CD4-positive, alpha-beta memory T cell (primary cell): ENCODE data around the gene TOE1. TPM values are rescaled to one million over a fixed set of nuclear protein-coding genes. Genes with fewer than 3 reads are reported as not detected.

Experiments used
- CTCF ChIA-PET: fragments of 350-600 bp; sonication (Branson Sonifier 250); formaldehyde crosslinking; loops from one replicate; lab custom pipeline; 2021; ENCODE audit warnings: inconsistent platforms; ENCODE audit not compliant: partially characterized antibody; lab: Charles Lee
- POLR2A ChIA-PET: fragments of 350-600 bp; sonication (Branson Sonifier 250); formaldehyde crosslinking; loops from one replicate; lab custom pipeline; 2021; ENCODE audit not compliant: partially characterized antibody; lab: Charles Lee
- DNase-seq, 5 donors: peaks; one replicate each; pipeline versions ENCODE4 v3.0.0 to v3.0.0-alpha.2; 2020 to 2022; ENCODE audit warnings: mixed read lengths in 1 of 5
- H3K27ac ChIP-seq: one replicate; pipeline ENCODE4 v1.7.0; 2013; ENCODE audit warnings: low read depth, low read length
- H3K27me3 ChIP-seq: 2 replicates; pipeline ENCODE4 v1.7.0; 2013; ENCODE audit warnings: mild to moderate bottlenecking, low read length, moderate library complexity; ENCODE audit not compliant: insufficient read depth
- H3K36me3 ChIP-seq: 2 replicates; pipeline ENCODE4 v1.7.0; 2013; ENCODE audit warnings: mild to moderate bottlenecking, low read length, moderate library complexity; ENCODE audit not compliant: insufficient read depth
- H3K4me1 ChIP-seq: 2 replicates; pipeline ENCODE4 v1.7.0; 2013; ENCODE audit warnings: mild to moderate bottlenecking, low read length, moderate library complexity; ENCODE audit not compliant: insufficient read depth
- H3K4me3 ChIP-seq, 2 donors: one replicate each; pipeline ENCODE4 v1.7.0; 2013; ENCODE audit warnings: low read length in 2 of 2, mild to moderate bottlenecking in 1 of 2
- H3K9me3 ChIP-seq, 2 donors: one replicate each; pipeline ENCODE4 v1.7.0; 2013; ENCODE audit warnings: low read length in 2 of 2, control low read depth in 1 of 2; ENCODE audit not compliant: control insufficient read depth in 1 of 2
- H3K27ac Mint-ChIP-seq, 7 donors: one replicate each; pipeline ENCODE4 v1.8.0; 2020 to 2021; ENCODE audit warnings: mixed read lengths in 7 of 7, mild to moderate bottlenecking in 6 of 7, inconsistent platforms in 3 of 7, moderate library complexity in 3 of 7
- H3K27me3 Mint-ChIP-seq, 2 donors: one replicate each; pipeline ENCODE4 v1.8.0; 2020 to 2021; ENCODE audit warnings: mixed read lengths in 2 of 2
- H3K36me3 Mint-ChIP-seq, 2 donors: one replicate each; pipeline ENCODE4 v1.8.0; 2020 to 2021; ENCODE audit warnings: mixed read lengths in 2 of 2, inconsistent platforms in 1 of 2, mild to moderate bottlenecking in 1 of 2
- H3K4me1 Mint-ChIP-seq, 4 donors: one replicate each; pipeline ENCODE4 v1.8.0; 2020 to 2021; ENCODE audit warnings: mixed read lengths in 4 of 4, mild to moderate bottlenecking in 1 of 4
- H3K4me3 Mint-ChIP-seq, 8 donors: one replicate each; pipeline ENCODE4 v1.8.0; 2020 to 2021; ENCODE audit warnings: mixed read lengths in 8 of 8, mild to moderate bottlenecking in 7 of 8, moderate library complexity in 6 of 8, inconsistent platforms in 3 of 8
- H3K9me3 Mint-ChIP-seq, 8 donors: one replicate each; pipeline ENCODE4 v1.8.0; 2020 to 2021; ENCODE audit warnings: mixed read lengths in 8 of 8, mild to moderate bottlenecking in 5 of 8, inconsistent platforms in 3 of 8, moderate library complexity in 1 of 8
- intact Hi-C: fragments of 100-400 bp; cut with micrococcal nuclease; formaldehyde crosslinking; loops from one replicate; pipeline ENCODE4 v1.15.1; 2023
- polyA plus RNA-seq, 2 donors: library from polyadenylated mRNA; unstranded; fragments of 300-500 nt; fragmentation: Illumina TruSeq; gene quantifications; one replicate each; pipeline ENCODE4 v1.2.3, GENCODE V29; 2021
- total RNA-seq, 2 experiments: library from RNA; stranded (reverse); gene quantifications; one replicate each; pipeline ENCODE4 v1.2.3, GENCODE V29; 2021

Gene TOE1
- total and polyA plus RNA-seq, 4 experiments from 2014 or later, result 6.1 to 18.9 (median 15.8) TPM

- H3K27me3 Mint-ChIP-seq, result no peaks in the 10 kb centered on the region
- POLR2A ChIA-PET, result no interaction called here
- peaks cover 29% of the 10 kb centered on the region for H3K4me1 ChIP-seq
- no peak overlapping the region for H3K27ac ChIP-seq
- peaks cover 26 to 56% of the 10 kb centered on the region in 2 donors for H3K36me3 Mint-ChIP-seq
- no peak for DNase-seq
- CTCF ChIA-PET, result interaction anchor here (1.1 to 1.5 kb wide), 2 partner anchors 147 to 148 kb away, joined by 3 to 4 read pairs; no protein-coding TSS in a partner anchor
- H3K36me3 ChIP-seq, result peaks cover 37% of the 10 kb centered on the region
- H3K4me3 ChIP-seq, result no peak overlapping the region
- no peaks in the 10 kb centered on the region for H3K9me3 Mint-ChIP-seq
- intact Hi-C loops, result no loop called here
- no peaks in the 10 kb centered on the region for H3K9me3 ChIP-seq
- H3K27ac Mint-ChIP-seq, result peak overlapping the region in 4 of 7 donors; percentile 18 to 53 (median 43)
- peaks cover 17 to 39% (median 23%) of the 10 kb centered on the region in 4 donors for H3K4me1 Mint-ChIP-seq
- no peaks in the 10 kb centered on the region for H3K27me3 ChIP-seq
- H3K4me3 Mint-ChIP-seq, result no peak overlapping the region
Observed at GRCh38 chr1:45345014-45345413, 5.0 kb downstream of the TOE1 start.

GRCh38 chr1:45346473-45346872, 6.5 kb downstream of the TOE1 start:
- no peaks in the 10 kb centered on the region for H3K9me3 Mint-ChIP-seq
- intact Hi-C loops, result no loop called here
- CTCF ChIA-PET, result interaction anchor here (0.6 to 1.3 kb wide), 4 partner anchors 47 to 861 kb away, joined by 3 to 4 read pairs (median 3); no protein-coding TSS in a partner anchor
- Histone ChIP-seq H3K9me3 (no peaks in the 10 kb centered on the region), H3K4me1 (peaks cover 17% of the 10 kb centered on the region), H3K4me3 (no peak overlapping the region), H3K27ac (no peak overlapping the region), H3K27me3 (no peaks in the 10 kb centered on the region), H3K36me3 (peaks cover 37% of the 10 kb centered on the region)
- POLR2A ChIA-PET, result interaction anchor here (1.3 kb wide), 1 partner anchor 175 kb away, joined by 4 read pairs; the partner anchor contains the start of gene PRDX1
- no peak for DNase-seq
- H3K36me3 Mint-ChIP-seq, result peaks cover 26 to 51% of the 10 kb centered on the region in 2 donors
- H3K4me1 Mint-ChIP-seq, result peaks cover 6 to 25% (median 13%) of the 10 kb centered on the region in 4 donors
- no peaks in the 10 kb centered on the region for H3K27me3 Mint-ChIP-seq
- H3K27ac Mint-ChIP-seq, result peak overlapping the region in 5 of 7 donors; percentile 36 to 83 (median 65)
- H3K4me3 Mint-ChIP-seq, result no peak overlapping the region

GRCh38 chr1:45348020-45348419, 8.1 kb downstream of the TOE1 start:
- intact Hi-C loops, result no loop called here
- Histone ChIP-seq H3K36me3 (peaks cover 22% of the 10 kb centered on the region), H3K4me1 (peaks cover 2% of the 10 kb centered on the region), H3K27me3 (no peaks in the 10 kb centered on the region), H3K27ac (no peak overlapping the region), H3K4me3 (no peak overlapping the region), H3K9me3 (no peaks in the 10 kb centered on the region)
- CTCF ChIA-PET, result interaction anchor here (0.9 to 2.6 kb wide), 6 partner anchors 7 to 221 kb away, joined by 3 to 6 read pairs (median 4); partner anchors contain the start of genes MUTYH and TOE1
- no peak overlapping the region for H3K4me3 Mint-ChIP-seq
- peaks cover 13 to 36% of the 10 kb centered on the region in 2 donors for H3K36me3 Mint-ChIP-seq
- no peak for DNase-seq
- H3K4me1 Mint-ChIP-seq, result peaks cover 0 to 10% (median 2%) of the 10 kb centered on the region in 4 donors
- H3K27ac Mint-ChIP-seq, result peak overlapping the region in 1 of 7 donors; percentile 72
- POLR2A ChIA-PET, result interaction anchor here (2.2 kb wide), 1 partner anchor 8 kb away, joined by 14 read pairs; the partner anchor contains the start of genes MUTYH and TOE1
- H3K9me3 Mint-ChIP-seq, result no peaks in the 10 kb centered on the region
- no peaks in the 10 kb centered on the region for H3K27me3 Mint-ChIP-seq

GRCh38 chr1:45348609-45348965, 8.6 kb downstream of the TOE1 start:
- H3K4me3 ChIP-seq, result no peak overlapping the region
- H3K27ac ChIP-seq, result no peak overlapping the region
- intact Hi-C loops, result no loop called here
- no peak overlapping the region for H3K4me3 Mint-ChIP-seq
- CTCF ChIA-PET, result interaction anchor here (0.9 to 2.6 kb wide), 6 partner anchors 8 to 221 kb away, joined by 3 to 6 read pairs (median 4); partner anchors contain the start of genes MUTYH and TOE1
- peak overlapping the region in 5 of 7 donors; percentile 6 to 77 (median 32) for H3K27ac Mint-ChIP-seq
- no peak for DNase-seq
- H3K4me1 ChIP-seq, result no peaks in the 10 kb centered on the region
- H3K36me3 Mint-ChIP-seq, result peaks cover 7 to 32% of the 10 kb centered on the region in 2 donors
- no peaks in the 10 kb centered on the region for H3K27me3 Mint-ChIP-seq
- H3K27me3 ChIP-seq, result no peaks in the 10 kb centered on the region
- no peaks in the 10 kb centered on the region for H3K9me3 Mint-ChIP-seq
- POLR2A ChIA-PET, result interaction anchor here (2.2 kb wide), 1 partner anchor 9 kb away, joined by 14 read pairs; the partner anchor contains the start of genes MUTYH and TOE1
- no peaks in the 10 kb centered on the region for H3K9me3 ChIP-seq
- peaks cover 17% of the 10 kb centered on the region for H3K36me3 ChIP-seq
- H3K4me1 Mint-ChIP-seq, result peaks cover 0 to 4% (median 2%) of the 10 kb centered on the region in 4 donors

GRCh38 chr1:45348966-45349677, 9.2 kb downstream of the TOE1 start:
- Mint-ChIP-seq H3K27ac (peak overlapping the region in 4 of 7 donors; percentile 11 to 77 (median 43)), H3K27me3 (no peaks in the 10 kb centered on the region), H3K36me3 (peaks cover 4 to 27% of the 10 kb centered on the region in 2 donors), H3K4me1 (peaks cover 0 to 4% (median 2%) of the 10 kb centered on the region in 4 donors), H3K4me3 (no peak overlapping the region), H3K9me3 (no peaks in the 10 kb centered on the region)
- Histone ChIP-seq H3K4me1 (no peaks in the 10 kb centered on the region), H3K27me3 (no peaks in the 10 kb centered on the region), H3K9me3 (no peaks in the 10 kb centered on the region), H3K36me3 (peaks cover 13% of the 10 kb centered on the region), H3K4me3 (no peak overlapping the region), H3K27ac (no peak overlapping the region)
- no peak for DNase-seq
- CTCF ChIA-PET, result interaction anchor here (0.9 to 2.6 kb wide), 5 partner anchors 9 to 220 kb away, joined by 3 to 6 read pairs (median 4); partner anchors contain the start of genes MUTYH and TOE1
- intact Hi-C loops, result no loop called here
- POLR2A ChIA-PET, result interaction anchor here (2.2 kb wide), 1 partner anchor 9 kb away, joined by 14 read pairs; the partner anchor contains the start of genes MUTYH and TOE1

GRCh38 chr1:45351508-45351907, 11.5 kb downstream of the TOE1 start:
- peaks cover 0 to 1% (median 0%) of the 10 kb centered on the region in 4 donors for H3K4me1 Mint-ChIP-seq
- H3K36me3 ChIP-seq, result no peaks in the 10 kb centered on the region
- no peaks in the 10 kb centered on the region for H3K9me3 Mint-ChIP-seq
- no peaks in the 10 kb centered on the region for H3K27me3 ChIP-seq
- H3K27me3 Mint-ChIP-seq, result no peaks in the 10 kb centered on the region
- H3K27ac ChIP-seq, result no peak overlapping the region
- H3K4me3 ChIP-seq, result no peak overlapping the region
- H3K27ac Mint-ChIP-seq, result peak overlapping the region in 1 of 7 donors; percentile 23
- no peak overlapping the region for H3K4me3 Mint-ChIP-seq
- no peaks in the 10 kb centered on the region for H3K4me1 ChIP-seq
- ChIA-PET CTCF (no interaction called here), POLR2A (interaction anchor here (2.4 kb wide), 1 partner anchor 11 kb away, joined by 6 read pairs; the partner anchor contains the start of genes MUTYH and TOE1)
- H3K9me3 ChIP-seq, result no peaks in the 10 kb centered on the region
- intact Hi-C loops, result no loop called here
- no peak for DNase-seq
- peaks cover 0 to 6% of the 10 kb centered on the region in 2 donors for H3K36me3 Mint-ChIP-seq

GRCh38 chr1:45353685-45354084, 13.7 kb downstream of the TOE1 start:
- H3K9me3 Mint-ChIP-seq, result no peaks in the 10 kb centered on the region
- H3K36me3 Mint-ChIP-seq, result peaks cover 0 to 2% of the 10 kb centered on the region in 2 donors
- H3K4me1 Mint-ChIP-seq, result peaks cover 0 to 1% (median 0%) of the 10 kb centered on the region in 4 donors
- no peaks in the 10 kb centered on the region for H3K4me1 ChIP-seq
- H3K9me3 ChIP-seq, result no peaks in the 10 kb centered on the region
- no peaks in the 10 kb centered on the region for H3K27me3 ChIP-seq
- intact Hi-C loops, result no loop called here
- H3K27ac Mint-ChIP-seq, result no peak overlapping the region
- DNase-seq, result no peak
- no peak overlapping the region for H3K27ac ChIP-seq
- POLR2A ChIA-PET, result no interaction called here
- no peak overlapping the region for H3K4me3 Mint-ChIP-seq
- no peak overlapping the region for H3K4me3 ChIP-seq
- H3K36me3 ChIP-seq, result no peaks in the 10 kb centered on the region
- no peaks in the 10 kb centered on the region for H3K27me3 Mint-ChIP-seq
- CTCF ChIA-PET, result interaction anchor here (0.6 kb wide), 1 partner anchor 152 kb away, joined by 3 read pairs; no protein-coding TSS in a partner anchor
